ENCODE data around the gene ANK3. TPM values are rescaled to one million over a fixed set of nuclear protein-coding genes. Genes with fewer than 3 reads are reported as not detected.

The ANK3 gene
- total and polyA plus RNA-seq, 2 donors (not counting 3 experiments of a cell fraction or from before 2014, with no cell fraction given), result 0.88 to 8.5 TPM

- DNase-seq (ENCODE audit: low read depth, low spot score) (no peak), FAIRE-seq (no peak)
- H3K4me2 ChIP-seq (ENCODE audit: insufficient read depth, low read length), result peak overlapping the region; percentile 5
- no peaks in the 10 kb centered on the region for H3K9me3 ChIP-seq (replicated peaks; ENCODE audit: control insufficient read depth, insufficient read depth, low read length)
- no peak for TF ChIP-seq CTCF (IDR thresholded peaks at IDR 0.05; ENCODE audit: extremely low read depth in 1 of 2, insufficient read depth in 1 of 2, low read depth in 1 of 2, low read length in 2 of 2)
- TF ChIP-seq EZH2 (IDR thresholded peaks at IDR 0.05; ENCODE audit: borderline replicate concordance, low read depth, low read length, severe bottlenecking), result no peak
- TF ChIP-seq GATA2 (IDR thresholded peaks at IDR 0.05; ENCODE audit: insufficient read depth, insufficient read length, low read depth, low read length), result no peak
- no peak for TF ChIP-seq POLR2A (IDR thresholded peaks at IDR 0.05; ENCODE audit: low read depth, low read length)
- TF ChIP-seq JUN (IDR thresholded peaks at IDR 0.05; ENCODE audit: borderline replicate concordance, insufficient read depth, insufficient read length, low read depth), result no peak
- no peak for TF ChIP-seq POLR2AphosphoS5 (IDR thresholded peaks at IDR 0.05; ENCODE audit: insufficient read depth, low read depth, low read length)
- TF ChIP-seq MYC (IDR thresholded peaks at IDR 0.05; ENCODE audit: low read depth, low read length), result no peak
- TF ChIP-seq FOS (IDR thresholded peaks at IDR 0.05; ENCODE audit: borderline replicate concordance, insufficient read depth, low read length), result no peak
- TF ChIP-seq MAX (IDR thresholded peaks at IDR 0.05; ENCODE audit: insufficient read depth, insufficient read length), result no peak
- H3K27me3 ChIP-seq (ENCODE audit: control insufficient read depth in 2 of 2, insufficient read depth in 2 of 2, low read length in 2 of 2), result no peaks in the 10 kb centered on the region
- CTCF ChIA-PET, result interaction anchor here (1.1 to 2.0 kb wide), 9 partner anchors 31 to 269 kb away, joined by 3 to 8 read pairs (median 4); no protein-coding TSS in a partner anchor
- H3K9ac ChIP-seq (replicated peaks; ENCODE audit: extremely low read depth, insufficient read depth, low read length), result no peak overlapping the region
- dilution Hi-C loops (cut with MboI; ENCODE audit: extremely low pct_ligation_motif_present, low sequenced_read_pairs), result no loop called here
- no peaks in the 10 kb centered on the region for H3K36me3 ChIP-seq (ENCODE audit: control insufficient read depth in 2 of 2, extremely low read depth in 1 of 2, insufficient read depth in 2 of 2, low read length in 2 of 2)
- no peaks in the 10 kb centered on the region for H3K9me1 ChIP-seq (replicated peaks; ENCODE audit: control insufficient read depth, extremely low read depth, insufficient read depth, low read length)
- no peak overlapping the region for H3K4me3 ChIP-seq (replicated peaks in 1 of 3; ENCODE audit: insufficient read depth in 1 of 3, low read depth in 1 of 3, low read length in 3 of 3)
- H2AFZ ChIP-seq (ENCODE audit: low read depth, low read length), result no peak overlapping the region
- no peaks in the 10 kb centered on the region for H4K20me1 ChIP-seq (replicated peaks; ENCODE audit: control insufficient read depth, extremely low read depth, insufficient read depth, low read length)
- POLR2A ChIA-PET, result no interaction called here
- H3K27ac ChIP-seq (ENCODE audit: insufficient read depth, low read depth, low read length), result no peak overlapping the region
- no peaks in the 10 kb centered on the region for H3K79me2 ChIP-seq (ENCODE audit: control insufficient read depth, insufficient read depth, low read length)
- intact Hi-C loops (cut with micrococcal nuclease), result loop anchor here (1.0 to 2.0 kb wide), 3 partner anchors 31 to 101 kb away; no protein-coding TSS in a partner anchor
- no TSS peak for BruUV-seq (replicated peaks)
- H3K4me1 ChIP-seq (ENCODE audit: control insufficient read depth, extremely low read depth, insufficient read depth, low read length), result peaks cover 28% of the 10 kb centered on the region
Observed at GRCh38 chr10:60384011-60384410, 5.7 kb downstream of the ANK3 start.
